Tibial artery (tissue), 4 donors: Measurements from ENCODE around the gene ACKR1.

Experiments used
- DNase-seq, 2 donors: peaks; one replicate each; pipeline ENCODE4 v3.0.0-alpha.2; 2019
- H3K27ac ChIP-seq, 2 donors: fragments of 200-600 bp; sonication (generic) in 1 of 2; 1 replicate in 1 of 2; 2 replicates in 1 of 2; pipeline ENCODE4 v1.5.1; 2018 to 2019; ENCODE audit warnings: mild to moderate bottlenecking in 1 of 2
- H3K27me3 ChIP-seq, 2 donors: fragments of 200-600 bp; sonication (generic) in 1 of 2; one replicate each; pipeline versions ENCODE4 v1.5.1 to v1.6.0; 2016 to 2019
- H3K36me3 ChIP-seq, 3 donors: fragments of 200-600 bp; sonication (generic) in 2 of 3; one replicate each; pipeline ENCODE4 v1.5.1; 2016 to 2019; ENCODE audit warnings: mild to moderate bottlenecking in 2 of 3
- H3K4me1 ChIP-seq, 4 donors: fragments of 200-600 bp; sonication (generic) in 2 of 4; 1 replicate in 3 of 4; 2 replicates in 1 of 4; pipeline ENCODE4 v1.5.1; 2016 to 2019
- H3K4me3 ChIP-seq, 2 donors: fragments of 200-600 bp; sonication (generic) in 1 of 2; 1 replicate in 1 of 2; 2 replicates in 1 of 2; pipeline ENCODE4 v1.5.1; 2018 to 2019; ENCODE audit warnings: mild to moderate bottlenecking in 2 of 2
- H3K9me3 ChIP-seq, 3 donors: fragments of 200-600 bp; sonication (generic) in 1 of 3; one replicate each; pipeline ENCODE4 v1.5.1; 2016 to 2019
- intact Hi-C: fragments of 100-400 bp; cut with DNase I; formaldehyde crosslinking; loops from one replicate; pipeline ENCODE4 v1.15.0; 2023; ENCODE audit warnings: low total_unique reads
- TF ChIP-seq, protein P1 (sequence below), 2 experiments: fragments of 200-600 bp in 1 of 2; fragments of 450-650 bp in 1 of 2; IDR thresholded peaks; one replicate each; pipeline ENCODE4 v1.5.1; 2017 to 2019; ENCODE audit warnings: antibody characterized with exemption in 2 of 2, mild to moderate bottlenecking in 1 of 2, moderate library complexity in 1 of 2

Gene ACKR1

DNA sequence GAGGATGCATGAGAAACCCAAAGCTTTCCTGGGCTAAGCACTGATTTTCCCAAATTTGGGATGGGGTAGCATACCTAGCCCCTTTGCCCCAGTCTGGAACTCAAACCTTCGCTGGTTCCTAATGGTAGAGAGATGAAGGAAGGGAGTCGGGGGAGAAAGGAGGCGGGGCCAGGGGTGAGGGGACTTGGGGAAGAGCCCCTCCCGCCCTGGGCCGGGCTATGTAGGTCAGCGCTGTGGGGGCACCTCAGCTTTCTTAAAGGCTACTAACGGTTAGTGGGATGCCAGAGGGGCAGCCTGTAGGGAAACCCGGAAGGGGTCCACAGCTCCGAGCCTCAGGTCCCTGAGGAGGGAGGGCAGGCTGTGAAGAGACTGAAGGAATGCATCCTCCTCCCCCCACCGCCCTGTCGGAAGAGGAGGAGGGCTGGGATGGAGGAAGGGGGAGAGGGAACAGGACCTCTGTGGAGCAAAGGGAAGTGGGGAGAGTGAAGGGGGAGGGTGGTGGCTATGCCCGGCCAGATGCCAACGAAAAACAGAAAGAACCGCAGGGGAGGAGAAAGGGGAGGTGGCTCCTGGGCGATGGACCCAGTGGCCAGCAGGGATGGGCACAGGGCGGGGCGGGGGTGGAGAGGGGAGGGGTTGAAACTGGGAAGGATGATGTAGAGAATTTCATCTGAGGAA lies 31.9 kb upstream of the ACKR1 start:
- Histone ChIP-seq H3K9me3 (no peaks in the 10 kb centered on the region), H3K27me3 (peaks cover 0 to 52% of the 10 kb centered on the region in 2 donors), H3K36me3 (no peaks in the 10 kb centered on the region), H3K4me3 (peak overlapping the region; percentile 12 to 38), H3K4me1 (peaks cover 0 to 24% (median 13%) of the 10 kb centered on the region in 4 donors), H3K27ac (no peak overlapping the region)
- TF ChIP-seq, protein P1, sequence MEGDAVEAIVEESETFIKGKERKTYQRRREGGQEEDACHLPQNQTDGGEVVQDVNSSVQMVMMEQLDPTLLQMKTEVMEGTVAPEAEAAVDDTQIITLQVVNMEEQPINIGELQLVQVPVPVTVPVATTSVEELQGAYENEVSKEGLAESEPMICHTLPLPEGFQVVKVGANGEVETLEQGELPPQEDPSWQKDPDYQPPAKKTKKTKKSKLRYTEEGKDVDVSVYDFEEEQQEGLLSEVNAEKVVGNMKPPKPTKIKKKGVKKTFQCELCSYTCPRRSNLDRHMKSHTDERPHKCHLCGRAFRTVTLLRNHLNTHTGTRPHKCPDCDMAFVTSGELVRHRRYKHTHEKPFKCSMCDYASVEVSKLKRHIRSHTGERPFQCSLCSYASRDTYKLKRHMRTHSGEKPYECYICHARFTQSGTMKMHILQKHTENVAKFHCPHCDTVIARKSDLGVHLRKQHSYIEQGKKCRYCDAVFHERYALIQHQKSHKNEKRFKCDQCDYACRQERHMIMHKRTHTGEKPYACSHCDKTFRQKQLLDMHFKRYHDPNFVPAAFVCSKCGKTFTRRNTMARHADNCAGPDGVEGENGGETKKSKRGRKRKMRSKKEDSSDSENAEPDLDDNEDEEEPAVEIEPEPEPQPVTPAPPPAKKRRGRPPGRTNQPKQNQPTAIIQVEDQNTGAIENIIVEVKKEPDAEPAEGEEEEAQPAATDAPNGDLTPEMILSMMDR (IDR thresholded peaks at IDR 0.05) = no peak
- peak in 1 of 2 donors; percentile 32 for DNase-seq
- intact Hi-C loops = no loop called here

DNA sequence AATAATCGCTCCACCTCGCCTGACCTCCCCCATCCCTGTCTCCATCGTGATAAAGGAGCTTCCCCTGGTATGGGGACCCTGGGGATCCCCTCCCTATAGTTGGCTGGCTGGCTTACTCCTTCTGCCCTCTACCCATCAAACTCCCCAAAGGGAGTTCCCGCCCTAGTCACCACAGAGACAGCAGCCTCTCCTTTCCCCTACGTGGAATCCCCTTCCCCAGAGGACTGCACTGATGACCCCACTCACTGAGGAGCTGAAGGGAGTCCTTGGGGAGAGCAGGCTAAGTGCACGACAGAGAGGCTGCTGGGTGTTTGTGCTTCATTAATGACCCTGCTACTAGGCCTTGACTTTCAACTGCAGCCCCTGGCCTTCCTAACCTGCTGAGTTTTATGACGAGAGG lies 31.4 kb upstream of the ACKR1 start:
- Histone ChIP-seq H3K4me3 (no peak overlapping the region), H3K4me1 (peaks cover 0 to 24% (median 13%) of the 10 kb centered on the region in 4 donors), H3K27me3 (peaks cover 0 to 48% of the 10 kb centered on the region in 2 donors), H3K9me3 (no peaks in the 10 kb centered on the region), H3K36me3 (no peaks in the 10 kb centered on the region), H3K27ac (no peak overlapping the region)
- no peak for DNase-seq
- intact Hi-C loops = no loop called here
- TF ChIP-seq, protein P1 (IDR thresholded peaks at IDR 0.05) = no peak

DNA sequence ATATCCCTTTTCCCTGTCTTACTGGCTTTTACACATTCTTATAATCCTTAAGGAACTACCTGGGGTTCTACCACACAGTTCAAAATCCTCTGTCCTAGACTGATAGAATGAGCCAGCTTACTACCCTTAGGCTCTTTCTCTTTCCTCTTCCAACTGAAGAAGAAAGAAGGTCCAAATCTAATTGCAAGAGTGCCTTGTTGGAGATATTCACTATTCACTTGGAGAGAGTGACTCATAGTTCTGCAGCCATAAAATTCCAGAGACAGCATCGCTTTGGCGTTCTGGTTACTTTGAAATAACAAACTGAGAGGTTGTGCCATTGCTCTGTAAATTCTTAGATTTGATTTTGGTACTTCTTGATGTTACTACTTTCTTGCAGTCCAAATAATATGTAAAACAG lies 29.1 kb upstream of the ACKR1 start:
- Histone ChIP-seq H3K27ac (no peak overlapping the region), H3K27me3 (peaks cover 0 to 35% of the 10 kb centered on the region in 2 donors), H3K4me1 (peaks cover 0 to 24% (median 13%) of the 10 kb centered on the region in 4 donors), H3K4me3 (no peak overlapping the region), H3K36me3 (no peaks in the 10 kb centered on the region), H3K9me3 (no peaks in the 10 kb centered on the region)
- TF ChIP-seq, protein P1 (IDR thresholded peaks at IDR 0.05) = no peak
- no peak for DNase-seq
- intact Hi-C loops = loop anchor here (1.0 kb wide), 1 partner anchor 18 kb away; no protein-coding TSS in a partner anchor

DNA sequence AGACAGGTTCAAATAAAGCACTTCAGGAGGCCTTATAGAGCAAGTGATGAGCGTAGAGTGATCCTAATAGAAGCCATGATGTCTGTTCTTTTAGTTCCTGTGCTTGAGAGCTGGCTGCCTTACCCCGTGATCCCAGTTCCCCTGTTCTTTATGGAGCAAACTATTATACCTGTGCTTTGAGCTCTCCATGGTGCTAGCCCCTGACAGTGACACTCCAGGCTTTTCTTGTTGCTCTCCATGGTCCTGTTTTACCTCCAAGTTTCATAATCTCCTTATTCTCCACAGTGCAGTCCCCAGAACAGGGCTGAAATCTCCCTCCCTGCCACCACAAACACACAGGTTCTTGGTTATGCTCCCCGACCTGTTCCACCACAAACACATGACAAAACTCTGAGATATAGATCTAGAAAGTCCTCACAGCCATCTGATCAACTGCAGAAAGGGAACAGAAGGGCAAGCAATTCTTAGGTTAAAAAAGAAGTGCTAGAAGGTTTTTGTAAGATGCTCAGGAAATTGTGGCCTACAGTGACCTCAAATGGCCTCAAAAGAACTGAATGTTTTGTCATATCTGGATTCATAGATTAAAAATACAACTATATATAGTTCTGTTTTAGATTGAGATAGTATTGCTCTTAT lies 27.3 kb upstream of the ACKR1 start:
- intact Hi-C loops = no loop called here
- DNase-seq = no peak

DNA sequence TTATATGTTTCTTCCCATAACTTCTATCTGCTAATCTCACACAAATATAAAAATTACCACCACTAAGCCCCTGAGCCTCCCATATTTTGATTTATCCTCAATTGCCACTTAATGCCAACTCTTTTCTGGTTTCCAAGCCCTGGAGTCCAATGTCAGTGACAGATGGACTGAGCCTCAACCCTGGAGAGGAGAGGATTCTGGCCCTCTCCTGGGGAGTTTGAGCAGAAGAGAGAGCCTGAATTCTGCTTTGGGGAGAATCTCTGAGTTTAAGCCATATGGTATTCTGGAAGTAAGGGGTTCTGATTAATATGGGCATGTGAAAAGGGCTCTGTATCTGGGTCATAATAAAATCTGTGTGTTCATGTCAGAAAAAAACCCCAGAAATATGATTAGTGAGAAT lies 24.8 kb upstream of the ACKR1 start:
- no peak for DNase-seq
- no peaks in the 10 kb centered on the region for H3K9me3 ChIP-seq
- TF ChIP-seq, protein P1 (IDR thresholded peaks at IDR 0.05) = no peak
- no peaks in the 10 kb centered on the region for H3K4me1 ChIP-seq
- no peak overlapping the region for H3K27ac ChIP-seq
- peaks cover 0 to 8% of the 10 kb centered on the region in 2 donors for H3K27me3 ChIP-seq
- H3K36me3 ChIP-seq = no peaks in the 10 kb centered on the region
- intact Hi-C loops = no loop called here
- no peak overlapping the region for H3K4me3 ChIP-seq

More for the DNA sequence above, 27.3 kb upstream of the ACKR1 start:
- TF ChIP-seq, protein P1 (IDR thresholded peaks at IDR 0.05) = no peak
- no peak overlapping the region for H3K4me3 ChIP-seq
- peaks cover 0 to 9% (median 2%) of the 10 kb centered on the region in 4 donors for H3K4me1 ChIP-seq
- H3K36me3 ChIP-seq = no peaks in the 10 kb centered on the region
- peaks cover 0 to 25% of the 10 kb centered on the region in 2 donors for H3K27me3 ChIP-seq
- no peaks in the 10 kb centered on the region for H3K9me3 ChIP-seq
- H3K27ac ChIP-seq = no peak overlapping the region
